Body of pancreas (tissue), 4 donors: ENCODE measurements around the gene NKD1. TPM values are rescaled to one million over a fixed set of nuclear protein-coding genes. Genes with fewer than 3 reads are reported as not detected.

Experiments
- ATAC-seq: fragments of 150-250 bp; one replicate; pipeline ENCODE4 v1.9.1; 2016
- DNase-seq, 4 donors: peaks; one replicate each; pipeline ENCODE4 v3.0.0-alpha.2; 2019
- H3K27ac ChIP-seq, 4 donors: fragments of 200-600 bp; sonication (generic); 1 replicate in 3 of 4; 2 replicates in 1 of 4; pipeline versions ENCODE4 v1.5.1 to v1.6.1; 2016 to 2019; ENCODE audit warnings: mild to moderate bottlenecking in 1 of 4, mixed read lengths in 1 of 4, moderate library complexity in 1 of 4
- H3K27me3 ChIP-seq, 2 donors: fragments of 200-600 bp; sonication (generic); one replicate each; pipeline ENCODE4 v1.6.0; 2016; ENCODE audit warnings: mild to moderate bottlenecking in 1 of 2
- H3K36me3 ChIP-seq, 2 donors: fragments of 200-600 bp; sonication (generic); replicated peaks in 1 of 2; 2 replicates each; pipeline ENCODE4 v1.5.1; 2016; ENCODE audit warnings: low read depth in 2 of 2; ENCODE audit not compliant: insufficient read depth in 1 of 2
- H3K4me1 ChIP-seq: fragments of 200-600 bp; sonication (generic); one replicate; pipeline ENCODE4 v1.6.0; 2016
- H3K4me3 ChIP-seq, 2 donors: fragments of 200-600 bp; sonication (generic); 1 replicate in 1 of 2; 2 replicates in 1 of 2; pipeline ENCODE4 v1.5.1; 2016 to 2019
- H3K9me3 ChIP-seq, 3 donors: fragments of 200-600 bp; sonication (generic); 1 replicate in 2 of 3; 2 replicates in 1 of 3; pipeline ENCODE4 v1.5.1; 2016
- POLR2A ChIP-seq, 3 donors: fragments of 450-650 bp; IDR thresholded peaks; one replicate each; pipeline ENCODE4 v1.6.1; 2016; ENCODE audit warnings: antibody characterized with exemption in 3 of 3, mild to moderate bottlenecking in 2 of 3
- WGBS, 2 donors: methylation state at CpG; one replicate each; pipeline ENCODE4 v1.1.5; 2017; 5-methylcytosine and 5-hydroxymethylcytosine counted together
- intact Hi-C: fragments of 100-400 bp; cut with DNase I; formaldehyde crosslinking; loops from one replicate; pipeline ENCODE4 v1.15.1; 2023
- total RNA-seq, 2 donors: library from RNA; depleted of rRNA; stranded (reverse); fragments of >200 nt; gene quantifications; one replicate each; pipeline ENCODE4 v1.1.0, GENCODE V29; 2016
- TF ChIP-seq, protein P1 (sequence below), 7 experiments: fragments of 450-650 bp in 4 of 7; fragments of 200-600 bp in 3 of 7; sonication (generic) in 3 of 7; IDR thresholded peaks; one replicate each; pipeline ENCODE4 v1.5.1; 2016 to 2019; ENCODE audit warnings: antibody characterized with exemption in 7 of 7

The NKD1 gene
- total RNA-seq, 2 donors from 2014 or later, result 2.0 to 4.9 TPM

DNA sequence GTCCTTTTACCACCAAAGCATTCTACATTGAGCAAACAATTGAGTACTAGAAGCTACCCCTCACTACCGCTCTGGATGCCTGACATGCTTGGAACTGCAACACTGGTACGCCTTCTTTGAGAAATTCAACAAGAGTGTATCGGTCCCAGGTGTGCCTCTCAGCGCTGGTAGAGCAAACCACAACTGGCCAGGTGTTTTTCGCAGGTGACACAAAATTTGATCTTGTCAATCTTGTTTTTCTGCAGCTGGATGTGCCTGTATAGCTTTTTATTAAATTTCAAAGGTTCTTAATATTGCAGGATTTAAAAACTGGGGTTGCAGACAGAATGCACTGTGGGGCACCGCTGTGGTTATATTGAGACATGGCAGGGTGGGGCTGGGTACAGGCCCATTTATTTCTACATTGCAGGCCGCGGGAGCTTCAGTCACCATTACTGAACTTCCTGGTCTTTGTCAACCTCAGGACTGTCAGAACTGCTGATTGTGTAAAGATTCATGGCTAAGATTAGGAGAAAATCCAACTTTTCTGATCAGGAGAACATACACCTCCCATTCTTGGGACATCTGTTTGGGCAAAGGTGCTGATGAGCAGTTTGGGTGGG, 137.4 kb downstream of the NKD1 start:
- Histone ChIP-seq H3K4me3 (no peak overlapping the region), H3K4me1 (no peaks in the 10 kb centered on the region), H3K9me3 (no peaks in the 10 kb centered on the region), H3K27ac (peak overlapping the region in 1 of 4 donors; percentile 17), H3K27me3 (no peaks in the 10 kb centered on the region), H3K36me3 (no peaks in the 10 kb centered on the region)
- intact Hi-C loops, result no loop called here
- ATAC-seq (no peak), DNase-seq (peak in 1 of 4 donors; percentile 50)
- WGBS, 2 donors, result 75% methylated on average over 8 of the region's 8 CpGs
- TF ChIP-seq, protein P1, sequence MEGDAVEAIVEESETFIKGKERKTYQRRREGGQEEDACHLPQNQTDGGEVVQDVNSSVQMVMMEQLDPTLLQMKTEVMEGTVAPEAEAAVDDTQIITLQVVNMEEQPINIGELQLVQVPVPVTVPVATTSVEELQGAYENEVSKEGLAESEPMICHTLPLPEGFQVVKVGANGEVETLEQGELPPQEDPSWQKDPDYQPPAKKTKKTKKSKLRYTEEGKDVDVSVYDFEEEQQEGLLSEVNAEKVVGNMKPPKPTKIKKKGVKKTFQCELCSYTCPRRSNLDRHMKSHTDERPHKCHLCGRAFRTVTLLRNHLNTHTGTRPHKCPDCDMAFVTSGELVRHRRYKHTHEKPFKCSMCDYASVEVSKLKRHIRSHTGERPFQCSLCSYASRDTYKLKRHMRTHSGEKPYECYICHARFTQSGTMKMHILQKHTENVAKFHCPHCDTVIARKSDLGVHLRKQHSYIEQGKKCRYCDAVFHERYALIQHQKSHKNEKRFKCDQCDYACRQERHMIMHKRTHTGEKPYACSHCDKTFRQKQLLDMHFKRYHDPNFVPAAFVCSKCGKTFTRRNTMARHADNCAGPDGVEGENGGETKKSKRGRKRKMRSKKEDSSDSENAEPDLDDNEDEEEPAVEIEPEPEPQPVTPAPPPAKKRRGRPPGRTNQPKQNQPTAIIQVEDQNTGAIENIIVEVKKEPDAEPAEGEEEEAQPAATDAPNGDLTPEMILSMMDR (IDR thresholded peaks at IDR 0.05), result no peak
- TF ChIP-seq POLR2A (IDR thresholded peaks at IDR 0.05), result no peak

DNA sequence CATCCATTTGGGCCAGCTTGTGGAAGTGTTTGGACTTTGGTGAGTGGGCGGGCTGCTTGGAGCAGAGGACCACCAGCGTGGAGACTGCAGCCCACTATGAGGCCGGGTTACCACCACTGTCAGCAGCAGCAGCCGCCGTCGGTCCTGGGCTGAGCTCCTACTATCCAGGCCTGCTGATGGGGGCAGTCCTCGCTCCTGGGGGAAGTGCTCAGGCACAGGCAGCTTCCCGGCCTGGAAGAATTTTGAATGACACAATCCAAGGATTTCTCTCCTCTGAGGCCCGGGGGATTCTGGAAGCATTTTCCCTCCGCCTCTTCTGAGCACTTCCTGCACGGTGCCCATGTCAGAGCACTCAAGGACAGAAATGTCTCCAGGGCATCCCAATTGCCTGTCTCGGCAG, 139.9 kb downstream of the NKD1 start:
- TF ChIP-seq, protein P1 (IDR thresholded peaks at IDR 0.05), result no peak
- TF ChIP-seq POLR2A (IDR thresholded peaks at IDR 0.05), result no peak
- Histone ChIP-seq H3K9me3 (no peaks in the 10 kb centered on the region), H3K27me3 (no peaks in the 10 kb centered on the region), H3K27ac (no peak overlapping the region), H3K4me1 (no peaks in the 10 kb centered on the region), H3K36me3 (no peaks in the 10 kb centered on the region), H3K4me3 (no peak overlapping the region)
- DNase-seq (no peak), ATAC-seq (no peak)
- WGBS, 2 donors, result 48 to 53% methylated on average over 6 to 12 of the region's 12 CpGs
- intact Hi-C loops, result no loop called here

DNA sequence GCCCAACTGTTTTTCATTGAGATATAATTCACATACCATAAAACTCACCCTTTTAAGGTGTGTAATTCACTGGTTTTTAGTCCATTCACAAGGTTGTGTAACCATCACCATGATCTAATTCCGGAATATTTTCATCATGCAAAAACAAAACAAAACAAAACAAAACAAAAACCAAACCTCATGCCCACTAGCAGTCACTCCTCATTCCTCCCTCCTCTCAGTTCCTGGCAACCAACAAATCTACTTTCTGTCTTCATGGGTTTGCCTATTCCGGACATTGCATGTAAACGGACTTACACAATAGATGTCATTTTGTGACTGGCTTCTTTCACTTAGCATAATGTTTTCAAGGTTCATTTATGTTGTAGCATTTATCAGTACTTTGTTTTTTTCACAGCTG, 140.7 kb downstream of the NKD1 start:
- intact Hi-C loops, result no loop called here
- Histone ChIP-seq H3K9me3 (no peaks in the 10 kb centered on the region), H3K27ac (no peak overlapping the region), H3K4me1 (peaks cover 4% of the 10 kb centered on the region), H3K4me3 (no peak overlapping the region), H3K36me3 (no peaks in the 10 kb centered on the region), H3K27me3 (peaks cover 0 to 1% of the 10 kb centered on the region in 2 donors)
- 77 to 88% methylated on average over 3 of the region's 3 CpGs for WGBS, 2 donors
- TF ChIP-seq, protein P1 (IDR thresholded peaks at IDR 0.05), result no peak
- TF ChIP-seq POLR2A (IDR thresholded peaks at IDR 0.05), result no peak
- ATAC-seq (no peak), DNase-seq (no peak)

DNA sequence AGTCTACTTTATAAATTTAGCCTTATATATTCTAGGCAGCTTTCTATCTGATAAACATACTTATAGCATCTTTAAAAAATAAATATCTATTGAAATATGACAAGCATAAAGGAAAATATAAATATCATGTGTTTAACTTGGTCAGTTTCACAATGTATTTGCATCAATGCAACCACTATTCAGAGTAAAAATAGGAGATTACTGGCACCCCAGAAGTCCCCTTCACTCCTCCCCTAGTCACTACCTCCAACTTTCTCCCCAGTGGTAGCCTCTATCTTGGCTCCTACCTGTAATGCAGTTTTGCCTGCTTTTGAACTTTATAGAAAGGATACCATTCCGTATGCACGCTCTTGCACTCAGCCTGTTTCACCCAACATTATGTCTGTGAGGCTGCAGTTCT, 142.0 kb downstream of the NKD1 start:
- TF ChIP-seq, protein P1 (IDR thresholded peaks at IDR 0.05), result no peak
- TF ChIP-seq POLR2A (IDR thresholded peaks at IDR 0.05), result no peak
- H3K27ac ChIP-seq, result no peak overlapping the region
- DNase-seq (no peak), ATAC-seq (no peak)
- no peaks in the 10 kb centered on the region for H3K9me3 ChIP-seq
- peaks cover 4% of the 10 kb centered on the region for H3K4me1 ChIP-seq
- peaks cover 0 to 6% of the 10 kb centered on the region in 2 donors for H3K27me3 ChIP-seq
- 88 to 90% methylated on average over 2 of the region's 2 CpGs for WGBS, 2 donors
- H3K4me3 ChIP-seq, result no peak overlapping the region
- H3K36me3 ChIP-seq, result no peaks in the 10 kb centered on the region
- intact Hi-C loops, result no loop called here

DNA sequence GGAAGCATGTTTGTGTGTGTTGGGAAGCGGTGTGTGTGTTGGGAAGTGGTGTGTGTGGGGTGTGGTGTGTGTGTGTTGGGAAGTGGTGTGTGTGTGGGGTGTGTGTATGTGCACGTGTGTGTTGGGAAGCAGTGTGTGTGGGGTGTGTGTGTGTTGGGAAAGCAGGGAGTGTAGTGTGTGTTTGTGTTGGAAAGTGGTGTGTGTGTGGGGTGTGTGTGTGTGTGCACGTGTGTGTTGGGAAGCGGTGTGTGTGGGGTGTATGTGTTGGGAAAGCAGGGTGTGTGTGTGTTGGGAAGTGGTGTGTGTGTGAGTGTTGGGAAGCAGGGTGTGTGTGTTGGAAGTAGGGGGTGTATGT, 144.4 kb downstream of the NKD1 start:
- Histone ChIP-seq H3K4me3 (no peak overlapping the region), H3K27ac (no peak overlapping the region), H3K27me3 (peaks cover 0 to 6% of the 10 kb centered on the region in 2 donors), H3K9me3 (no peaks in the 10 kb centered on the region), H3K36me3 (no peaks in the 10 kb centered on the region), H3K4me1 (peaks cover 21% of the 10 kb centered on the region)
- intact Hi-C loops, result no loop called here
- TF ChIP-seq, protein P1 (IDR thresholded peaks at IDR 0.05), result no peak
- no peak for TF ChIP-seq POLR2A (IDR thresholded peaks at IDR 0.05)
- ATAC-seq, result no peak
- WGBS, 2 donors, result 86 to 87% methylated on average over 4 of the region's 4 CpGs
- no peak for DNase-seq
